HG03575 (cell line): Measurements from ENCODE around the gene XXYLT1.
"Not testable (repeated sequence)": the region's sequence is repeated elsewhere in the genome, so short reads cannot be mapped to it uniquely, and the experiment has no call there.

Experiments
- ATAC-seq: cut with Tn5 transposase; IDR thresholded peaks from one replicate; pipeline ENCODE4 v1.9.1; 2021; ENCODE audit not compliant: unreplicated experiment, insufficient number of reproducible peaks, low FRiP score; ENCODE audit errors: extremely low read depth

The XXYLT1 gene

GRCh38 chr3:195111766-195112165 is 159.2 kb downstream of the XXYLT1 start:
- ATAC-seq: no peak

GRCh38 chr3:195111319-195111705 is 159.6 kb downstream of the XXYLT1 start:
- no peak for ATAC-seq

- ATAC-seq: no peak
Measured at GRCh38 chr3:195110647-195111318, 160.2 kb downstream of the XXYLT1 start.

GRCh38 chr3:195109098-195109657 is 161.8 kb downstream of the XXYLT1 start:
- ATAC-seq: no peak

- ATAC-seq: no peak
Measured at GRCh38 chr3:195107593-195107992, 163.4 kb downstream of the XXYLT1 start.

GRCh38 chr3:195107031-195107430 is 163.9 kb downstream of the XXYLT1 start:
- not testable (repeated sequence) for ATAC-seq

- no peak for ATAC-seq
Measured at GRCh38 chr3:195106418-195106906, 164.5 kb downstream of the XXYLT1 start.

- ATAC-seq: no peak
Measured at GRCh38 chr3:195105841-195106417, 165.0 kb downstream of the XXYLT1 start.

GRCh38 chr3:195105389-195105788 is 165.6 kb downstream of the XXYLT1 start:
- ATAC-seq: no peak

GRCh38 chr3:195104340-195104739 is 166.6 kb downstream of the XXYLT1 start:
- no peak for ATAC-seq

- ATAC-seq: no peak
Measured at GRCh38 chr3:195103623-195104022, 167.3 kb downstream of the XXYLT1 start.

GRCh38 chr3:195102609-195103467 is 168.1 kb downstream of the XXYLT1 start:
- ATAC-seq: no peak

- ATAC-seq: no peak
Measured at GRCh38 chr3:195101927-195102608, 168.9 kb downstream of the XXYLT1 start.

GRCh38 chr3:195101001-195101583 is 169.9 kb downstream of the XXYLT1 start:
- ATAC-seq: no peak

GRCh38 chr3:195099951-195100785 is 170.8 kb downstream of the XXYLT1 start:
- ATAC-seq: no peak

- no peak for ATAC-seq
Measured at GRCh38 chr3:195098741-195099525, 172.0 kb downstream of the XXYLT1 start.
